CD4-positive, alpha-beta memory T cell (primary cell): ENCODE results near the gene NGRN. TPM values are rescaled to one million over a fixed set of nuclear protein-coding genes. Genes with fewer than 3 reads are reported as not detected.

ENCODE experiments used
- CTCF ChIA-PET: fragments of 350-600 bp; sonication (Branson Sonifier 250); formaldehyde crosslinking; loops from one replicate; lab custom pipeline; 2021; ENCODE audit warnings: inconsistent platforms; ENCODE audit not compliant: partially characterized antibody; lab: Charles Lee
- POLR2A ChIA-PET: fragments of 350-600 bp; sonication (Branson Sonifier 250); formaldehyde crosslinking; loops from one replicate; lab custom pipeline; 2021; ENCODE audit not compliant: partially characterized antibody; lab: Charles Lee
- DNase-seq, 5 donors: peaks; one replicate each; pipeline versions ENCODE4 v3.0.0 to v3.0.0-alpha.2; 2020 to 2022; ENCODE audit warnings: mixed read lengths in 1 of 5
- H3K27ac ChIP-seq: one replicate; pipeline ENCODE4 v1.7.0; 2013; ENCODE audit warnings: low read depth, low read length
- H3K27me3 ChIP-seq: 2 replicates; pipeline ENCODE4 v1.7.0; 2013; ENCODE audit warnings: mild to moderate bottlenecking, low read length, moderate library complexity; ENCODE audit not compliant: insufficient read depth
- H3K36me3 ChIP-seq: 2 replicates; pipeline ENCODE4 v1.7.0; 2013; ENCODE audit warnings: mild to moderate bottlenecking, low read length, moderate library complexity; ENCODE audit not compliant: insufficient read depth
- H3K4me1 ChIP-seq: 2 replicates; pipeline ENCODE4 v1.7.0; 2013; ENCODE audit warnings: mild to moderate bottlenecking, low read length, moderate library complexity; ENCODE audit not compliant: insufficient read depth
- H3K4me3 ChIP-seq, 2 donors: one replicate each; pipeline ENCODE4 v1.7.0; 2013; ENCODE audit warnings: low read length in 2 of 2, mild to moderate bottlenecking in 1 of 2
- H3K9me3 ChIP-seq, 2 donors: one replicate each; pipeline ENCODE4 v1.7.0; 2013; ENCODE audit warnings: low read length in 2 of 2, control low read depth in 1 of 2; ENCODE audit not compliant: control insufficient read depth in 1 of 2
- H3K27ac Mint-ChIP-seq, 7 donors: one replicate each; pipeline ENCODE4 v1.8.0; 2020 to 2021; ENCODE audit warnings: mixed read lengths in 7 of 7, mild to moderate bottlenecking in 6 of 7, inconsistent platforms in 3 of 7, moderate library complexity in 3 of 7
- H3K27me3 Mint-ChIP-seq, 2 donors: one replicate each; pipeline ENCODE4 v1.8.0; 2020 to 2021; ENCODE audit warnings: mixed read lengths in 2 of 2
- H3K36me3 Mint-ChIP-seq, 2 donors: one replicate each; pipeline ENCODE4 v1.8.0; 2020 to 2021; ENCODE audit warnings: mixed read lengths in 2 of 2, inconsistent platforms in 1 of 2, mild to moderate bottlenecking in 1 of 2
- H3K4me1 Mint-ChIP-seq, 4 donors: one replicate each; pipeline ENCODE4 v1.8.0; 2020 to 2021; ENCODE audit warnings: mixed read lengths in 4 of 4, mild to moderate bottlenecking in 1 of 4
- H3K4me3 Mint-ChIP-seq, 8 donors: one replicate each; pipeline ENCODE4 v1.8.0; 2020 to 2021; ENCODE audit warnings: mixed read lengths in 8 of 8, mild to moderate bottlenecking in 7 of 8, moderate library complexity in 6 of 8, inconsistent platforms in 3 of 8
- H3K9me3 Mint-ChIP-seq, 8 donors: one replicate each; pipeline ENCODE4 v1.8.0; 2020 to 2021; ENCODE audit warnings: mixed read lengths in 8 of 8, mild to moderate bottlenecking in 5 of 8, inconsistent platforms in 3 of 8, moderate library complexity in 1 of 8
- intact Hi-C: fragments of 100-400 bp; cut with micrococcal nuclease; formaldehyde crosslinking; loops from one replicate; pipeline ENCODE4 v1.15.1; 2023
- polyA plus RNA-seq, 2 donors: library from polyadenylated mRNA; unstranded; fragments of 300-500 nt; fragmentation: Illumina TruSeq; gene quantifications; one replicate each; pipeline ENCODE4 v1.2.3, GENCODE V29; 2021
- total RNA-seq, 2 experiments: library from RNA; stranded (reverse); gene quantifications; one replicate each; pipeline ENCODE4 v1.2.3, GENCODE V29; 2021

The NGRN gene
- total and polyA plus RNA-seq, 4 experiments from 2014 or later, result 42.6 to 59.2 (median 49.4) TPM

DNA sequence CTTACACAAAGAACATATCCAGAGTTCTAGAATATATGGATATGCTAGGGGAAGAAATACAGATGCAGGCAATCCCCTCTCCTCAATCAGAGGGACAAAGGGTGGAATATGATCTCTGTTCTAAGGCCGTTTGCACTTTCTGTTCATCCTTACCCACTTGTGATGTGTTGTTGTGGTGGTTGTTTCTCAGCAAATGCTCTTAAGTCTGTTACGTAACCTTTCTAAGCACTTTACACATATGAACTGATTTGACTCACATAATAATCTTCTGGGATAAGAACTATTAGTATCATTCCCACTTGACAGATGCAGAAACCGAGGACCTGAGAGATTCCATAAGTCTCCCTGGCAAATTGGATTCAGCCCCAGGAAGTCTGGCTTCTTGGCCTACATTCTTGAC lies 40.5 kb downstream of the NGRN start:
- Histone ChIP-seq H3K9me3 (no peaks in the 10 kb centered on the region), H3K27ac (no peak overlapping the region), H3K27me3 (no peaks in the 10 kb centered on the region), H3K4me3 (no peak overlapping the region), H3K36me3 (no peaks in the 10 kb centered on the region), H3K4me1 (peaks cover 24% of the 10 kb centered on the region)
- Mint-ChIP-seq H3K4me3 (peak overlapping the region in 5 of 8 donors; percentile 63 to 83 (median 76)), H3K4me1 (peaks cover 20 to 34% (median 25%) of the 10 kb centered on the region in 4 donors), H3K36me3 (no peaks in the 10 kb centered on the region), H3K27ac (peak overlapping the region; percentile 57 to 95 (median 87)), H3K27me3 (no peaks in the 10 kb centered on the region), H3K9me3 (no peaks in the 10 kb centered on the region)
- ChIA-PET POLR2A (interaction anchor here (0.6 to 1.0 kb wide), 2 partner anchors 19 to 72 kb away, joined by 3 read pairs; partner anchors contain the start of genes CIB1 and GDPGP1), CTCF (interaction anchor here (1.0 to 6.8 kb wide), 5 partner anchors 9 to 72 kb away, joined by 3 to 41 read pairs (median 4); partner anchors contain the start of genes CIB1 and GDPGP1)
- DNase-seq, result no peak
- intact Hi-C loops, result no loop called here

DNA sequence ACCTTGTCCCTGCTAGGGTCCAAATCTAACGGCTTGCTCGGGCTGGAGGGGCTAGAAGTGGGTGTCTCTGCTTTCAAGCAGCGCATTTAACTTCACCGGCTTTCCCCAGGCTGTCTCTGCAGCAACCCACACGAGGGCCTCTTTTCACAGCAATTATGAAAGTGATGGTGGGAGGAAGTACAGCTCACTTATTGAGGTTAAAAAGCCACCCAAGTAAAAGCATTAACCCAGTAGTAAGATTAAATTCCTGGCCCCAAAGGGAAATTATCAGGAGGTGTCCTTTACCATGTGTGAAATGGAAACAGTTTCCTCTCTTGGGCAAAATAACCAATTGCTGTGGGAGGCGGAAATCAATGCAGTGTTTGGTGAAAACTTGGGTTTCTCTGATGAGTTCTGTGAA lies 41.1 kb downstream of the NGRN start:
- H3K4me1 Mint-ChIP-seq, result peaks cover 15 to 28% (median 20%) of the 10 kb centered on the region in 4 donors
- H3K27me3 ChIP-seq, result no peaks in the 10 kb centered on the region
- intact Hi-C loops, result no loop called here
- no peaks in the 10 kb centered on the region for H3K9me3 ChIP-seq
- H3K9me3 Mint-ChIP-seq, result no peaks in the 10 kb centered on the region
- H3K4me1 ChIP-seq, result peaks cover 18% of the 10 kb centered on the region
- no peak overlapping the region for H3K27ac ChIP-seq
- peak overlapping the region; percentile 57 to 95 (median 87) for H3K27ac Mint-ChIP-seq
- peak in 4 of 5 donors; percentile 12 to 29 (median 16) for DNase-seq
- ChIA-PET CTCF (interaction anchor here (0.7 to 6.8 kb wide), 7 partner anchors 8 to 341 kb away, joined by 3 to 41 read pairs (median 3); partner anchors contain the start of genes CIB1 and GDPGP1), POLR2A (interaction anchor here (0.6 to 1.0 kb wide), 2 partner anchors 19 to 73 kb away, joined by 3 read pairs; partner anchors contain the start of genes CIB1 and GDPGP1)
- H3K27me3 Mint-ChIP-seq, result no peaks in the 10 kb centered on the region
- H3K36me3 ChIP-seq, result no peaks in the 10 kb centered on the region
- no peaks in the 10 kb centered on the region for H3K36me3 Mint-ChIP-seq
- H3K4me3 ChIP-seq, result no peak overlapping the region
- peak overlapping the region; percentile 39 to 83 (median 68) for H3K4me3 Mint-ChIP-seq

- H3K27ac ChIP-seq, result no peak overlapping the region
- peaks cover 18% of the 10 kb centered on the region for H3K4me1 ChIP-seq
- no peak overlapping the region for H3K4me3 Mint-ChIP-seq
- no peaks in the 10 kb centered on the region for H3K9me3 Mint-ChIP-seq
- H3K27ac Mint-ChIP-seq, result peak overlapping the region in 1 of 7 donors; percentile 9
- intact Hi-C loops, result no loop called here
- H3K9me3 ChIP-seq, result no peaks in the 10 kb centered on the region
- no peaks in the 10 kb centered on the region for H3K36me3 ChIP-seq
- ChIA-PET CTCF (interaction anchor here (0.8 to 6.8 kb wide), 3 partner anchors 12 to 164 kb away, joined by 3 to 41 read pairs (median 22); no protein-coding TSS in a partner anchor), POLR2A (no interaction called here)
- H3K4me1 Mint-ChIP-seq, result peaks cover 14 to 28% (median 18%) of the 10 kb centered on the region in 4 donors
- H3K36me3 Mint-ChIP-seq, result no peaks in the 10 kb centered on the region
- no peaks in the 10 kb centered on the region for H3K27me3 ChIP-seq
- H3K27me3 Mint-ChIP-seq, result no peaks in the 10 kb centered on the region
- no peak overlapping the region for H3K4me3 ChIP-seq
- no peak for DNase-seq
Observed at GRCh38 chr15:90307661-90308060, 42.2 kb downstream of the NGRN start.

GRCh38 chr15:90309020-90309419 lies 43.5 kb downstream of the NGRN start:
- ChIA-PET POLR2A (no interaction called here), CTCF (interaction anchor here (3.2 to 6.8 kb wide), 2 partner anchors 8 to 10 kb away, joined by 13 to 41 read pairs; no protein-coding TSS in a partner anchor)
- Histone ChIP-seq H3K4me1 (peaks cover 18% of the 10 kb centered on the region), H3K4me3 (no peak overlapping the region), H3K9me3 (no peaks in the 10 kb centered on the region), H3K27me3 (no peaks in the 10 kb centered on the region), H3K27ac (no peak overlapping the region), H3K36me3 (no peaks in the 10 kb centered on the region)
- no peak for DNase-seq
- Mint-ChIP-seq H3K36me3 (no peaks in the 10 kb centered on the region), H3K4me3 (no peak overlapping the region), H3K27ac (no peak overlapping the region), H3K4me1 (peaks cover 14 to 28% (median 18%) of the 10 kb centered on the region in 4 donors), H3K9me3 (no peaks in the 10 kb centered on the region), H3K27me3 (peaks cover 0 to 1% of the 10 kb centered on the region in 2 donors)
- intact Hi-C loops, result no loop called here

GRCh38 chr15:90315278-90315982 lies 50.0 kb downstream of the NGRN start:
- ChIA-PET POLR2A (no interaction called here), CTCF (interaction anchor here (0.7 to 7.1 kb wide), 5 partner anchors 9 to 389 kb away, joined by 3 to 170 read pairs (median 3); no protein-coding TSS in a partner anchor)
- Mint-ChIP-seq H3K27ac (no peak overlapping the region), H3K4me1 (peaks cover 5 to 6% (median 6%) of the 10 kb centered on the region in 4 donors), H3K27me3 (peaks cover 0 to 6% of the 10 kb centered on the region in 2 donors), H3K36me3 (no peaks in the 10 kb centered on the region), H3K9me3 (no peaks in the 10 kb centered on the region), H3K4me3 (no peak overlapping the region)
- Histone ChIP-seq H3K9me3 (no peaks in the 10 kb centered on the region), H3K36me3 (no peaks in the 10 kb centered on the region), H3K27ac (no peak overlapping the region), H3K4me3 (no peak overlapping the region), H3K4me1 (peaks cover 7% of the 10 kb centered on the region), H3K27me3 (no peaks in the 10 kb centered on the region)
- no peak for DNase-seq
- intact Hi-C loops, result no loop called here

- ChIA-PET CTCF (interaction anchor here (0.7 to 7.1 kb wide), 3 partner anchors 9 to 323 kb away, joined by 3 to 170 read pairs (median 3); no protein-coding TSS in a partner anchor), POLR2A (no interaction called here)
- no peaks in the 10 kb centered on the region for H3K27me3 ChIP-seq
- Mint-ChIP-seq H3K4me1 (peaks cover 5 to 8% (median 7%) of the 10 kb centered on the region in 4 donors), H3K27ac (no peak overlapping the region), H3K27me3 (peaks cover 0 to 6% of the 10 kb centered on the region in 2 donors), H3K9me3 (no peaks in the 10 kb centered on the region), H3K4me3 (no peak overlapping the region), H3K36me3 (no peaks in the 10 kb centered on the region)
- intact Hi-C loops, result no loop called here
- no peaks in the 10 kb centered on the region for H3K36me3 ChIP-seq
- H3K27ac ChIP-seq, result no peak overlapping the region
- no peaks in the 10 kb centered on the region for H3K9me3 ChIP-seq
- peaks cover 7% of the 10 kb centered on the region for H3K4me1 ChIP-seq
- no peak for DNase-seq
- no peak overlapping the region for H3K4me3 ChIP-seq
Observed at GRCh38 chr15:90316139-90316538, 50.7 kb downstream of the NGRN start.

GRCh38 chr15:90318591-90318990 lies 53.1 kb downstream of the NGRN start:
- no peaks in the 10 kb centered on the region for H3K36me3 ChIP-seq
- intact Hi-C loops, result no loop called here
- no peaks in the 10 kb centered on the region for H3K9me3 Mint-ChIP-seq
- no peak overlapping the region for H3K4me3 Mint-ChIP-seq
- H3K27ac ChIP-seq, result no peak overlapping the region
- POLR2A ChIA-PET, result no interaction called here
- H3K36me3 Mint-ChIP-seq, result no peaks in the 10 kb centered on the region
- no peak overlapping the region for H3K27ac Mint-ChIP-seq
- H3K4me3 ChIP-seq, result no peak overlapping the region
- no peak for DNase-seq
- H3K27me3 ChIP-seq, result no peaks in the 10 kb centered on the region
- peaks cover 7% of the 10 kb centered on the region for H3K4me1 ChIP-seq
- peaks cover 0 to 6% of the 10 kb centered on the region in 2 donors for H3K27me3 Mint-ChIP-seq
- CTCF ChIA-PET, result interaction anchor here (0.7 to 7.1 kb wide), 10 partner anchors 11 to 761 kb away, joined by 3 to 170 read pairs (median 18); partner anchors contain the start of gene ZNF774
- H3K4me1 Mint-ChIP-seq, result peaks cover 5 to 8% (median 7%) of the 10 kb centered on the region in 4 donors
- H3K9me3 ChIP-seq, result no peaks in the 10 kb centered on the region
